Neutrophil (primary cell): ENCODE data around the gene ERGIC1.
"Not testable (repeated sequence)": the region's sequence is repeated elsewhere in the genome, so short reads cannot be mapped to it uniquely, and the experiment has no call there.

Experiments
- H3K27ac ChIP-seq: fragments of 200-600 bp; sonication (generic); 2 replicates; pipeline ENCODE4 v1.5.1; 2016; ENCODE audit warnings: mild to moderate bottlenecking, moderate library complexity
- H3K27me3 ChIP-seq: fragments of 200-600 bp; sonication (generic); 2 replicates; pipeline ENCODE4 v1.6.0; 2016; ENCODE audit warnings: mild to moderate bottlenecking
- H3K36me3 ChIP-seq: fragments of 200-600 bp; sonication (generic); 2 replicates; pipeline ENCODE4 v1.5.1; 2017
- H3K4me1 ChIP-seq, 2 experiments: fragments of 200-600 bp in 1 of 2; sonication (generic) in 1 of 2; 1 replicate in 1 of 2; 2 replicates in 1 of 2; pipeline versions ENCODE4 v1.5.1 to v1.6.1; 2013 to 2016; ENCODE audit warnings: low read depth in 1 of 2, low read length in 1 of 2, mild to moderate bottlenecking in 1 of 2, moderate library complexity in 1 of 2; ENCODE audit not compliant: control insufficient read depth in 1 of 2, insufficient read depth in 1 of 2
- H3K4me3 ChIP-seq, 2 experiments: fragments of 200-600 bp in 1 of 2; sonication (generic) in 1 of 2; 1 replicate in 1 of 2; 2 replicates in 1 of 2; pipeline ENCODE4 v1.5.1; 2013 to 2016; ENCODE audit warnings: low read depth in 1 of 2, low read length in 1 of 2, mild to moderate bottlenecking in 1 of 2, moderate library complexity in 1 of 2
- H3K9me3 ChIP-seq: fragments of 200-600 bp; sonication (generic); 2 replicates; pipeline ENCODE4 v1.5.1; 2016
- CTCF ChIP-seq: fragments of 200-600 bp; sonication (generic); IDR thresholded peaks from 2 replicates; pipeline ENCODE4 v1.5.1; 2016; ENCODE audit warnings: antibody characterized with exemption

ERGIC1 gene

GRCh38 chr5:172833686-172834414, at the start of gene ERGIC1:
ERGIC1 (plus strand) TSS chr5:172834251; CDS start chr5:172834414, 163 bp downstream.
- H3K4me1 ChIP-seq: peaks cover 73 to 79% of the 10 kb centered on the region in 2 experiments
- H3K4me3 ChIP-seq: peak within 1 kb of the TSS; percentile 86 to 87
- H3K36me3 ChIP-seq: no peaks in the 10 kb centered on the region
- no peaks in the 10 kb centered on the region for H3K9me3 ChIP-seq
- H3K27me3 ChIP-seq: no peaks in the 10 kb centered on the region
- peak within 1 kb of the TSS; percentile 90 for H3K27ac ChIP-seq
- TF ChIP-seq CTCF: peak; percentile 35

- no peak for TF ChIP-seq CTCF
- H3K9me3 ChIP-seq: no peaks in the 10 kb centered on the region
- H3K4me3 ChIP-seq: no peak overlapping the region
- H3K27me3 ChIP-seq: no peaks in the 10 kb centered on the region
- H3K4me1 ChIP-seq: peaks cover 11 to 20% of the 10 kb centered on the region in 2 experiments
- peak overlapping the region; percentile 11 for H3K27ac ChIP-seq
- no peaks in the 10 kb centered on the region for H3K36me3 ChIP-seq
Observed at GRCh38 chr5:172785429-172786088, 48.5 kb upstream of the ERGIC1 start.

- no peak for TF ChIP-seq CTCF
- no peak overlapping the region for H3K4me3 ChIP-seq
- no peaks in the 10 kb centered on the region for H3K9me3 ChIP-seq
- H3K4me1 ChIP-seq: peaks cover 10 to 15% of the 10 kb centered on the region in 2 experiments
- H3K27me3 ChIP-seq: no peaks in the 10 kb centered on the region
- no peak overlapping the region for H3K27ac ChIP-seq
- no peaks in the 10 kb centered on the region for H3K36me3 ChIP-seq
Observed at GRCh38 chr5:172786736-172787462, 47.2 kb upstream of the ERGIC1 start.

- not testable (repeated sequence) for H3K27ac ChIP-seq, H3K27me3 ChIP-seq, H3K9me3 ChIP-seq, H3K4me3 ChIP-seq, H3K4me1 ChIP-seq, H3K36me3 ChIP-seq
Observed at GRCh38 chr5:172787538-172787937, 46.5 kb upstream of the ERGIC1 start.

GRCh38 chr5:172788771-172789686, 45.0 kb upstream of the ERGIC1 start:
- peaks cover 11 to 13% of the 10 kb centered on the region in 2 experiments for H3K4me1 ChIP-seq

More at GRCh38 chr5:172788771-172789686, 45.0 kb upstream of the ERGIC1 start:
- H3K36me3 ChIP-seq: no peaks in the 10 kb centered on the region
- no peak overlapping the region for H3K4me3 ChIP-seq
- no peaks in the 10 kb centered on the region for H3K9me3 ChIP-seq
- TF ChIP-seq CTCF: no peak
- H3K27me3 ChIP-seq: no peaks in the 10 kb centered on the region
- H3K27ac ChIP-seq: peak overlapping the region; percentile 56
